HG02970 (cell line): ENCODE data around the gene MAGEA6.
"Not testable (repeated sequence)": the region's sequence is repeated elsewhere in the genome, so short reads cannot be mapped to it uniquely, and the experiment has no call there.

Experiments used
- ATAC-seq: cut with Tn5 transposase; IDR thresholded peaks from one replicate; pipeline ENCODE4 v1.9.1; 2021; ENCODE audit warnings: mild to moderate bottlenecking, moderate library complexity, moderate number of reproducible peaks; ENCODE audit not compliant: unreplicated experiment, low FRiP score

The MAGEA6 gene

DNA sequence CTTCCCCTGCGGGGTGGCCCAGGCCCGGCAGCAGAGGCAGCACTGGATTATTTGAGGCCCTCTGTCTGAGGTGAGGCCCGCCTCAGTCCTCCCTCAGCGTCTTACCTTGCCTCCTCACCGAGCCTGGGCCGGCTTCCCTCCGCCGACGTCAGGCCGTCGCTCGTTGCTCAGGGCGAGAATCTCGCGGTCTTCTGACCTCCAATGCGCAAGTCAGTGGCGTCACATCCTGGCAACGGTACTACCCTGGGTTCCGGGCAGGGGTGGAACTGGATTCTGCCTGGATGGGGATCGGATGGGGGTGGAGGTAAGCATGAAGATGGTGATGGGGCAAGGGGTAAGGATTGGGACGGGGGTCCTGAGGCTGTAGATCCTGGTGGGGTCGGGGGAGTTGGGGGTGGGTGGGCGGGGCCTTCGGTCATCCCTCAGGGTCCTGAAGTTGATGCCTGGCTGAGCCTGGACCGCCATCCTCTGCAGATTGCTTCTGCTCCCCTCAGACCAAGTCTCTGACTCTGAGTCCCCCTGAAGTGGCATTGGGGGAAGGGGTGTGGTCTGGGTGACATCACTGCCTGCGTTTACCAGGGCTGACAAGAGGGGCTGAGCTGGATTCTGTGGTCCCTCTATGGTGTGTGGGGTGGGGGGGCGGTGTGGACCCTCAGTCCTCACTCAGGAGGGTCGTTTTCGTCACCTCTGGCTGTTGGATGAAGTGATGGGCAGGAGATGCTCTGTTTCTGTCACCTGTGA is at the start of gene MAGEA6:
TSS of gene MAGEA6 (minus strand) at position 141 of the 741 bp plus-strand sequence. CDS start 2,039 bp downstream, outside the sequence.
- not testable (repeated sequence) for ATAC-seq

DNA sequence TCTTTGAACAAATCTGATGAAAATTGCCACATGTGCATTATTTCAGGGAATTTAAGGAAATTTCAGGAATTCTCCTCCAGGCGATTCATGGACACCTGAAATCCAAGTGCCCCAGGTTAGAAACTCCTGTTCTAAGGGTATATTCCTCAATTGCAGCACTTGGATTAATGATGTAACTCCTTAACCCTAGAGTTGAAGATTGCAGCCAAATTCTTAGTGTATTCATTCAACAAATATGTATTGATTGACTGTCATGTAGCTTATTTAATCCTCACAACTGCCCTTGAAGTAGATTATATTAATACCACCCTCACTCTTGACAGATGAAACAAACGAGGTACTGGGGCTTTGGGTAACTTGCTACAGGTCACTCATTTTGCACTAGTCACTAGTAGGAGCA is 49.8 kb upstream of the MAGEA6 start:
- ATAC-seq = no peak

- no peak for ATAC-seq
Measured at GRCh38 chrX:152818356-152818755, 48.9 kb upstream of the MAGEA6 start.

DNA sequence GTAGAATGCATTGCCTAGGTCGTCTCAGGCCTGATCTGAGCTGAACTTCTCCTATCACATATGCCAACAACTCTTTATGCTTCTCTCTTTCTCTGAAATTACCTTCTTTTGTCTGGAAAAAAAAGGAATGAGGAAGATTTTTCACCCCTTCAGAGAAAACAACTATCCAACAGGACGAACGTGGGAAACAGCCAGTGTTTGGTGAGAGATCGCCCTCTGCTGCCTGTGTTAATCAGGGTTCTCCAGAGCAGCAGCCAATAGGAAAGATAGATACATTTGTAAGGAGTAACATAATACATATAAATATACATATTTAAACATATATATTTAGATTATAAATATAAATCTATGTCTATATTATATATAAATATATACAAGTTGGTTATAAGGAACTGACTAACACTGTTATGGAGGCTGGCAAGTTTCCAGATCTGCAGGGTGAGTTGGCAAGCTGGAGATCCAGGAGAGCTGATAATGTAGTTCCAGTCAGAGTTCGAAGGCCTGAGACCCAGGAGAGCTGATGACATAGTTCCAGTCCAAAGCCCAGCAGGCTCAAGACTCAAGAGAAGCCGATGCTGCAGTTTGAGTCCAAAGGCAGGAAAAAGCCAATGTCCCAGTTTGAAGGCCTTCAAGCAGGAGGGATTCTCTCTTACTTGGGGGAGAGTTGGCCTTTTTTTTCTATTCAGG is 47.7 kb upstream of the MAGEA6 start:
- ATAC-seq = no peak

GRCh38 chrX:152814048-152814447 is 44.6 kb upstream of the MAGEA6 start:
- no peak for ATAC-seq

- no peak for ATAC-seq
Measured at GRCh38 chrX:152813206-152813605, 43.7 kb upstream of the MAGEA6 start.

- ATAC-seq = no peak
Measured at GRCh38 chrX:152810403-152810802, 40.9 kb upstream of the MAGEA6 start.

- ATAC-seq = no peak
Measured at GRCh38 chrX:152806035-152806434, 36.5 kb upstream of the MAGEA6 start.

DNA sequence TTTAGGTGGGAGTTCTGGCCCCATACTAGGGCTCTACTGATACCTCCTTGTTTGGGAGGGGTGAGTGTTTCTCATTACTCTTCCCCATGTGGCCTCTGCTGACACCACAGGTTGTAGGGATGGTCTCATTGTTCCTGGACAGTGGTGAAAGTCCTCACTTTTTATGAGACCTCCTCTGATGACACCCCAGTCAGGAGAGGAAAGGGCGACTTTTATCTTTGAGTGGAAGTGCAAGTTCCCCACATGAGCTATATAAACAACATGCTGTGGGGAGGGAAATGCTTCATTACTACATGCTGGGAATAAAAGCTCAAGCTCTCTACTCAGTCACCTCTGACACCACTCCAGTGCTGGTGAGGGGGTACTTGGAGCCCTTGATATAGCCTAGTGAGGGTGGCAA is 29.5 kb upstream of the MAGEA6 start:
- ATAC-seq = no peak

DNA sequence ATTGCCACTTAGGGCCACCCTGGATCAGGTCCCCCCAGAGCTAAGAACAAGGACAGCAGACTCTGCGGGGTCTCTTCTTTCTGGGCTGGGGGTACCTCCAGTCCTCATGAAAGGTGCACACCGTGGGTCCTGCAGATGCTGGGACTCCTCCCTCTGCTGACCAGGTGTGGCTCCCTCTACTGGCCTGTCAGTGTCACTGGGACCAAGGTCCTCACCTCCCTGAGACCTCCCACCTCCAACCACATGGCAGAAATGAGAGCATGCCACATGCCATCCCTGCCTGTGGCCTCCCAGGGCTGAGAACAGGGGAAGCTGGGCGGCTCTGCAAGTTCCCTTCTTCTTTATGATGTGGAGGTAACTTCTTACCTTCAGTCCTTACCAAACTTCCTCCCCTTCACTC is 17.6 kb upstream of the MAGEA6 start:
- ATAC-seq = not testable (repeated sequence)

DNA sequence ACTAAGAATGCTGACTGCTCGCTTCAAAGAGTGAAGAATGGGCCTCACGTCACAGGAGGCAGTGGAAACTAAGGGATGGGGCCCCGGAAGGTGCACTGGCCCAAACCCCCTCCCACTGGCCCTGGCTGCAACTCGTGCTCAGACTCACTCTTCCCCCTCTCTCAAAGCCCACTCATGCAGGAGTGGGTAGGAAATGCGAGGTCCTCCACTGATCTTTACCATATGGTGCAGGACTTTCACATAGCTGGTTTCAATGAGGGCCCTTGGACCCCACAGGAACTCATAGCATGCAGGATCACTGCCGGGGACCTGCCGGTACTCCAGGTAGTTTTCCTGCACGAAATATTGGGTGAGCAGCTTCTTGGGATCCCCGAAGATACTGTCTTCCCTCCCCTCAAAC is 2.9 kb downstream of the MAGEA6 start:
- not testable (repeated sequence) for ATAC-seq

DNA sequence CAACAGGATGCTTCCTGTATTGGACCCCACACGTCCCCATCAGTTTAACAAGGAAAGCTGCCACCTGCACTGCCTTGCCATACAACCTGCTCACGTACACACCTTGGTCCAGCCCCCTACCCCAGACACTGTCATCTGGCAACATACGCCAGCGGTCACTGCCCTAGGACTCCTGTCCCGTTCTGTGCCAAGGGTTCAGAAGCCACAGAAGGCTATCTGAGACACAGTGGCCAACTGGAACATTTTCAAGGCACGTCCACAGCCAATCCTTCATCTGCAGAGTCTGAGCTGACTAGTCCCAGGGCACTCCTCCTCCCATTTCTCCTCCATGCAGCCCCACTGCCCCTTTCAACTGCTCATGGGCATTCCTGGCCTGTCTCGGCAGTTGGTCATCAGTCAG is 7.9 kb downstream of the MAGEA6 start:
- not testable (repeated sequence) for ATAC-seq

DNA sequence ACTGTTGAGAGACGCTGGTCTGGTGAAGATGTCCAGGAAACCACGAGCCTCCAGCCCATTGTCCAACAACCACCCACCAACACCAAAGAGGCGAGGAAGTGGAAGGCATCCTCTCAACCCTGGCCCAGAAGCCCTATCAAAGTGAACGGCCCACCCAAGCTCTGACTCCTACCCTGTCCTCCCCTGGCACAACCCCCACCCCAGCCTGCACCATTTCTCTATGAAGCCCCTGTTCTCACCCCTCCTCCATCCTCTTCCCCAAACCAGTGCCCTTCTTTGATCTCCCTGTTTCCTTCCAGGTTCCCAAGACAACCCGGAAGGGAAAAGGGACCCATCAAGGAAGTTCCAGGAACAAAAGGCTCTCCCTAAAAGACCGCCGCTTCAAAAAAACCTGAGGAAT is 9.9 kb downstream of the MAGEA6 start:
- not testable (repeated sequence) for ATAC-seq

DNA sequence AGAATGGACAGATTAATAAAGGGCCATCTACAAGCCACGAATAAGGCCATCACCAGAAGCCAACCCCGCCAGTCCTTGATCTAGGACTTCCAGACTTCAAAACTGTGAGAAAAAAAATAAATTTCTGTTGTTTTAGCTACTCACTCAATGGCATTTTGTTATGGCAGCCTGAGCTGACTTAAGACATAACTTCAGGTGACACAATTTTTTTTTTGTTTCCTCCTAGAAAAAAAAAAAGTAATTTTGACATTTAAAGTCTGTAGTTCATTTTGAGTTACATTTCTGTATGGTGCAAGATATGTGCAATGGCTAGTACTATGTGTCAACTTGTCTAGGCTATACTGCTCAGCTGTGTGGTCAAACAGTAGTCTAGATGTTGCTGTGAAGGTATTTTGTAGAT is 10.6 kb downstream of the MAGEA6 start, which contains the start of gene CSAG3:
TSS of gene CSAG3 (plus strand) at position 301 of the 400 bp plus-strand sequence.
- ATAC-seq = not testable (repeated sequence)

DNA sequence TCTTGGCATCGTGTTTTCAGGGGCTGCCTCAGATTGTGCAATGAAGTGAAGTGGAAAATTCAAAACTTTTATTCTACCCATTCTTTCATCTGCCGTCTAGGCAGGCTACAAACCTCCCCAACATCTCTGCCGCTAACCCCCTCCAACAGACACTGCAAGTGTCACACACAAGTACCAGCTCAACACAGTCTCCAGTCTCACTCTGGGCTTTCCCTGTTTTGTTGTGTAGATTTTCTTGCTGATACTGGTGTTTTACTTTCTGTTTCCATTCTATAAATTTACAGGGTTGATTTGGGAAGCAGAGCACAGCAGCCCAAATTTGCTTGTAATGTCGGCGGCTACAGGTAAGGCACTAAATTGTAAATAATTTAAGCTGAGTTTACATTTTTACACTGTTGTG is 14.6 kb downstream of the MAGEA6 start:
- not testable (repeated sequence) for ATAC-seq

DNA sequence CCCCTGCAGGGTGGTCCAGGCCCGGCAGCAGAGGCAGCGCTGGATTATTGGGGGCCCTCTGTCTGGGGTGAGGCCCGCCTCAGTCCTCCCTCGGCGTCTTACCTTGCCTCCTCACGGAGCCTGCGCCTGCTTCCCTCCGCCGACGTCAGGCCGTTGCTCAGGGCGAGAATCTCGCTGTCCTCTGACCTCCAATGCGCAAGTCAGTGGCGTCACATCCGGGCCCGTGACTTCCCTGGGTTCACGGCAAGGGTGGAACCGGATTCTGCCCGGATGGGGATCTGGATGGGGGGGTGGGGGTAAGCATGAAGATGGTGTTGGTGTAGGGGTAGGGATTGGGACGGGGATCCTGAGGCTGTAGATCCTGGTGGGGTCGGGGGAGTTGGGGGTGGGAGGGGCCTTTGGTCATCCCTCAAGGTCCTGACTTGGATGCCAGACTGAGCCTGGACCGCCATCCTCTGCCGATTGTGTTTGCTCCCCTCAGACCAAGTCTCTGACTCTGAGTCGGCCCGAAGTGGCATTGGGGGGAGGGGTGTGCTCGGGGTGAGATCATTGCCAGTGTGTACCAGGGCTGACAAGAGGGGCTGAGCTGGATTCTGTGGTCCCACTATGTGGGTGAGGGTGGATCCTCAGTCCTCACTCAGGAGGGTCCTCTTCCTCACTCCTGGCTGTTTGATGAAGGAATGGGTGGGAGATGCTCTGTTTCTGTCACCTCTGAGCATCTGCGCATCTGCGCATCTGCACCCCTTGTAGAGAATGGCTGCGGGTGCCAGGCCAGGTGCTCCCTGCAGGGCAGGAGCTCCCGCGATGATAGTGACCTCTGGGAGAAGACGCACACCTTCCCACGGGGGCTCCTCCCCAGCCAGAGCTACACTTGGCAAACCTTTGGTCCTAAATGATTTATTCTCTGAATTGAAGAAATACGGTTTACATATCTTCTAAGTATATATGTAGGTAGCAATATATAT is 15.5 kb downstream of the MAGEA6 start, which contains the start of gene MAGEA2:
TSS of gene MAGEA2 (minus strand) at position 157 of the 965 bp plus-strand sequence. CDS start 2,479 bp downstream, outside the sequence.
- not testable (repeated sequence) for ATAC-seq

- no peak for ATAC-seq
Measured at GRCh38 chrX:152738560-152738959, 30.9 kb downstream of the MAGEA6 start.

- not testable (repeated sequence) for ATAC-seq
Measured at GRCh38 chrX:152736528-152736927, 33.0 kb downstream of the MAGEA6 start.

- no peak for ATAC-seq
Measured at GRCh38 chrX:152735860-152736511, 33.5 kb downstream of the MAGEA6 start.

- no peak for ATAC-seq
Measured at GRCh38 chrX:152735101-152735500, 34.4 kb downstream of the MAGEA6 start.
